ENCODE results near the gene ARHGEF9.

The ARHGEF9 gene

GRCh38 chrX:63744850-63745394 lies 40.1 kb downstream of the ARHGEF9 start:
- DNase-seq, result no peak

- DNase-seq, result no peak
These were observed 41.4 kb downstream of the ARHGEF9 start for GRCh38 chrX:63743596-63743995.

GRCh38 chrX:63740382-63740781 lies 44.6 kb downstream of the ARHGEF9 start:
- no peak for DNase-seq

- DNase-seq, result no peak
These were observed 45.1 kb downstream of the ARHGEF9 start for GRCh38 chrX:63739885-63740284.

- no peak for DNase-seq
These were observed 46.3 kb downstream of the ARHGEF9 start for GRCh38 chrX:63738696-63739095.

- DNase-seq, result no peak
These were observed 47.7 kb downstream of the ARHGEF9 start for GRCh38 chrX:63737131-63737921.

GRCh38 chrX:63735882-63736281 lies 49.1 kb downstream of the ARHGEF9 start:
- no peak for DNase-seq

GRCh38 chrX:63720293-63720692 lies 64.7 kb downstream of the ARHGEF9 start:
- no peak for DNase-seq

GRCh38 chrX:63719633-63720032 lies 65.4 kb downstream of the ARHGEF9 start:
- DNase-seq, result no peak

- no peak for DNase-seq
These were observed 66.9 kb downstream of the ARHGEF9 start for GRCh38 chrX:63718010-63718694.

GRCh38 chrX:63713526-63713925 lies 71.5 kb downstream of the ARHGEF9 start:
- no peak for DNase-seq

- DNase-seq, result no peak
These were observed 76.2 kb downstream of the ARHGEF9 start for GRCh38 chrX:63708801-63709200.

- no peak for DNase-seq
These were observed 82.5 kb downstream of the ARHGEF9 start for GRCh38 chrX:63702556-63702955.

- DNase-seq, result peak; percentile 32
These were observed 97.9 kb downstream of the ARHGEF9 start for GRCh38 chrX:63686878-63687714.

- no peak for DNase-seq
These were observed 104.6 kb downstream of the ARHGEF9 start for GRCh38 chrX:63680423-63680822.

GRCh38 chrX:63679432-63679831 lies 105.6 kb downstream of the ARHGEF9 start:
- no peak for DNase-seq

GRCh38 chrX:63675716-63676115 lies 109.3 kb downstream of the ARHGEF9 start:
- no peak for DNase-seq

GRCh38 chrX:63673896-63674295 lies 111.1 kb downstream of the ARHGEF9 start:
- DNase-seq, result no peak

- DNase-seq, result no peak
These were observed 120.3 kb downstream of the ARHGEF9 start for GRCh38 chrX:63664741-63665140.

- no peak for DNase-seq
These were observed 120.9 kb downstream of the ARHGEF9 start for GRCh38 chrX:63664083-63664482.

GRCh38 chrX:63661676-63662075 lies 123.3 kb downstream of the ARHGEF9 start:
- no peak for DNase-seq

GRCh38 chrX:63658920-63659319 lies 126.1 kb downstream of the ARHGEF9 start:
- no peak for DNase-seq

- DNase-seq, result no peak
These were observed 127.2 kb downstream of the ARHGEF9 start for GRCh38 chrX:63657821-63658220.

All from CD4-positive, alpha-beta T cell treated with Interleukin-12 subunit alpha and Interleukin-12 subunit beta, for 1 hour (primary cell).